Measurements from ENCODE around the gene TCFL5. TPM values are rescaled to one million over a fixed set of nuclear protein-coding genes. Genes with fewer than 3 reads are reported as not detected.

TCFL5 gene
- total and polyA plus RNA-seq, 5 experiments from 2014 or later: 1.0 to 13.4 (median 2.1) TPM

Other genes starting within 250 kb of the TCFL5 start
- gene SLCO4A1, start 219.3 kb downstream of the TCFL5 start, total RNA-seq: 1 to 10 TPM; 1.4 TPM
- gene SLCO4A1, start 219.3 kb downstream of the TCFL5 start, polyA plus RNA-seq: under 1 TPM in 1 of 3 donors, not detected in 2; 0.93 TPM
- not detected for gene NTSR1, start 153.0 kb downstream of the TCFL5 start, total RNA-seq
- not detected for gene NTSR1, start 153.0 kb downstream of the TCFL5 start, polyA plus RNA-seq
- 10 to 100 TPM; 13.6 to 14.2 TPM for gene MRGBP, start 65.3 kb downstream of the TCFL5 start, total RNA-seq
- 10 to 100 TPM in 1 of 3 donors, 1 to 10 TPM in 2; 7.4 to 10.2 (median 9.0) TPM for gene MRGBP, start 65.3 kb downstream of the TCFL5 start, polyA plus RNA-seq
- gene OGFR, start 57.0 kb downstream of the TCFL5 start, total RNA-seq: 10 to 100 TPM; 77.1 to 79.9 TPM
- gene OGFR, start 57.0 kb downstream of the TCFL5 start, polyA plus RNA-seq: 10 to 100 TPM; 26.5 to 58.2 (median 40.1) TPM
- 1 to 10 TPM; 1.2 to 2.2 TPM for gene COL9A3, start 44.8 kb downstream of the TCFL5 start, total RNA-seq
- under 1 TPM in 1 of 3 donors, not detected in 2; 0.15 TPM for gene COL9A3, start 44.8 kb downstream of the TCFL5 start, polyA plus RNA-seq
- gene DIDO1, start 64.7 kb upstream of the TCFL5 start, total RNA-seq: 100 to 1,000 TPM; 125 to 132 TPM
- gene DIDO1, start 64.7 kb upstream of the TCFL5 start, polyA plus RNA-seq: 10 to 100 TPM; 26.8 to 45.8 (median 39.7) TPM
- gene GID8, start 76.3 kb upstream of the TCFL5 start, total RNA-seq: 10 to 100 TPM; 57.7 to 61.2 TPM
- gene GID8, start 76.3 kb upstream of the TCFL5 start, polyA plus RNA-seq: 10 to 100 TPM; 20.2 to 24.4 (median 21.1) TPM
- 10 to 100 TPM; 11.3 TPM for gene SLC17A9, start 90.9 kb upstream of the TCFL5 start, total RNA-seq
- 1 to 10 TPM; 1.2 to 2.0 (median 1.5) TPM for gene SLC17A9, start 90.9 kb upstream of the TCFL5 start, polyA plus RNA-seq
- gene BHLHE23, start 145.1 kb upstream of the TCFL5 start, total RNA-seq: not detected
- not detected for gene BHLHE23, start 145.1 kb upstream of the TCFL5 start, polyA plus RNA-seq

Measured in naive thymus-derived CD8-positive, alpha-beta T cell (primary cell).